ENCODE measurements around the gene CERT1. TPM values are rescaled to one million over a fixed set of nuclear protein-coding genes. Genes with fewer than 3 reads are reported as not detected.

Gene CERT1
- total RNA-seq, 1 experiment from 2014 or later = 50.2 TPM

DNA sequence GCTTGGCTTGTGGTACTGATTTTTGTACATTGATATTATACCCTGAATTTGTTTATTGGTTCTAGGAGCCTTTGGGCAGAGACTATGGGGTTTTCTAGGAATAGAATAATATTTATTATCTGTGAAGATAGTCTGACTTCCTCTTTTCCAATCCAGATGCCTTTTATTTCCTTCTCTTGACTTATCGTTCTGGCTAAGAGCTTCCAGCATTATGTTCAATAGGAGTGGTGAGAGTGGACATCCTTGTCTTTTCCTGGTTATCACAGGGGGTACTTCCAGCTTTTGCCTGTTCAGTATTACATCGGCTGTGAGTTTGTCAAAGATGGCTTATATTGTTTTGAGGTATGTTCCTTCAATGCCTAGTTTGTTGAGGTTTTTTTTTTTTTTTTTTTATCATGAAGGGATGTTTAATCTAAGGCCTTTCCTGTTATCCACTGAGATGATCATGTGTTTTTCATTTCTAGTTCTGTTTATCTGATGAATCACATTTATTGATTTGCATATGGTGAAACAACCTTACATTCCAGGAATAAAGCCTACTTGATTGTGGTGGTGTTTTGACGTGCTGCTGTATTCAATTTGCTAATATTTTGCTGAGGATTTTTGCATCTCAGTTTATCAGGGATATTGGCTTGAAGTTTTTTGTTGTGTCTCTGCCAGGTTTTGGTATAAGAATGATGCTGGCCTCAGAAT, 77.5 kb downstream of the CERT1 start:
- Histone ChIP-seq H2BK120ac (ENCODE audit: low read depth, low read length, poor library complexity, severe bottlenecking) (no peak overlapping the region), H4K20me1 (ENCODE audit: control insufficient read depth, insufficient read depth, insufficient read length) (peaks cover 2% of the 10 kb centered on the region), H2AK5ac (ENCODE audit: insufficient read length, low read length) (no peak overlapping the region), H2BK5ac (ENCODE audit: insufficient read length, low read length) (no peak overlapping the region), H3K4ac (ENCODE audit: low read depth, low read length) (no peak overlapping the region), H3K27me3 (ENCODE audit: insufficient read depth, low read length) (no peaks in the 10 kb centered on the region), H3K23ac (ENCODE audit: insufficient read length, low read depth, low read length) (no peak overlapping the region), H4K91ac (ENCODE audit: insufficient read length, low read depth, low read length) (no peak overlapping the region), H3K14ac (ENCODE audit: insufficient read depth, low read length) (no peak overlapping the region), H3K79me1 (ENCODE audit: insufficient read depth, low read depth, low read length, poor library complexity, severe bottlenecking) (peaks cover 2% of the 10 kb centered on the region), H3T11ph (ENCODE audit: low read length) (no peak overlapping the region), H3K9me3 (ENCODE audit: control insufficient read depth, low read depth, low read length) (no peaks in the 10 kb centered on the region), H2AFZ (ENCODE audit: low read length) (no peak overlapping the region), H3K23me2 (ENCODE audit: insufficient read length, low read depth, low read length, poor library complexity, severe bottlenecking) (no peaks in the 10 kb centered on the region), H4K8ac (replicated peaks; ENCODE audit: insufficient read length, low read depth, low read length) (no peak overlapping the region), H3K18ac (ENCODE audit: insufficient read length, low read depth, low read length) (no peak overlapping the region), H2BK20ac (ENCODE audit: low read depth, low read length, poor library complexity, severe bottlenecking) (no peak overlapping the region), H3K4me1 (ENCODE audit: insufficient read depth, low read length) (no peaks in the 10 kb centered on the region), H3K79me2 (ENCODE audit: insufficient read depth, low read length) (no peaks in the 10 kb centered on the region), H4K5ac (ENCODE audit: insufficient read length, low read depth, low read length) (no peak overlapping the region), H3K9ac (ENCODE audit: extremely low read depth, insufficient read length, low read length) (no peak overlapping the region), H2BK15ac (ENCODE audit: low read depth, low read length) (no peak overlapping the region), H2BK12ac (ENCODE audit: insufficient read length, low read depth, low read length) (no peak overlapping the region), H3K27ac (ENCODE audit: insufficient read length, low read depth, low read length) (no peak overlapping the region), H3K56ac (ENCODE audit: insufficient read length, low read depth, low read length) (no peak overlapping the region), H3K4me2 (ENCODE audit: insufficient read depth, insufficient read length, low read length) (no peak overlapping the region)
- WGBS (ENCODE audit: extremely low coverage, insufficient read length, low lambda C conversion rate) = no CpG with 5 or more reads among the region's 3 CpGs
- TF ChIP-seq, protein P1, sequence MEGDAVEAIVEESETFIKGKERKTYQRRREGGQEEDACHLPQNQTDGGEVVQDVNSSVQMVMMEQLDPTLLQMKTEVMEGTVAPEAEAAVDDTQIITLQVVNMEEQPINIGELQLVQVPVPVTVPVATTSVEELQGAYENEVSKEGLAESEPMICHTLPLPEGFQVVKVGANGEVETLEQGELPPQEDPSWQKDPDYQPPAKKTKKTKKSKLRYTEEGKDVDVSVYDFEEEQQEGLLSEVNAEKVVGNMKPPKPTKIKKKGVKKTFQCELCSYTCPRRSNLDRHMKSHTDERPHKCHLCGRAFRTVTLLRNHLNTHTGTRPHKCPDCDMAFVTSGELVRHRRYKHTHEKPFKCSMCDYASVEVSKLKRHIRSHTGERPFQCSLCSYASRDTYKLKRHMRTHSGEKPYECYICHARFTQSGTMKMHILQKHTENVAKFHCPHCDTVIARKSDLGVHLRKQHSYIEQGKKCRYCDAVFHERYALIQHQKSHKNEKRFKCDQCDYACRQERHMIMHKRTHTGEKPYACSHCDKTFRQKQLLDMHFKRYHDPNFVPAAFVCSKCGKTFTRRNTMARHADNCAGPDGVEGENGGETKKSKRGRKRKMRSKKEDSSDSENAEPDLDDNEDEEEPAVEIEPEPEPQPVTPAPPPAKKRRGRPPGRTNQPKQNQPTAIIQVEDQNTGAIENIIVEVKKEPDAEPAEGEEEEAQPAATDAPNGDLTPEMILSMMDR (conservative IDR thresholded peaks at IDR 0.05) = no peak
- no peaks in the 10 kb centered on the region for H3K9me3 Mint-ChIP-seq
- H3K4me1 Mint-ChIP-seq = peaks cover 0 to 2% of the 10 kb centered on the region in 2 experiments; a peak in 1 of 4 replicates
- H3K27ac Mint-ChIP-seq = no peak overlapping the region
- H3K27me3 Mint-ChIP-seq (ENCODE audit: low read depth) = no peaks in the 10 kb centered on the region
- no peak for DNase-seq
- H3K36me3 Mint-ChIP-seq (ENCODE audit: insufficient read depth in 1 of 3, low read depth in 3 of 3) = peaks cover 0 to 4% (median 0%) of the 10 kb centered on the region in 3 experiments; a peak in 1 of 7 replicates
- H3K4me3 Mint-ChIP-seq = no peak overlapping the region

Data from H9 (cell line).